Measurements from ENCODE around the gene AMH.
A peak's percentile ranks its signal among the peaks of the same experiment; 100 is the strongest.

The AMH gene

DNA sequence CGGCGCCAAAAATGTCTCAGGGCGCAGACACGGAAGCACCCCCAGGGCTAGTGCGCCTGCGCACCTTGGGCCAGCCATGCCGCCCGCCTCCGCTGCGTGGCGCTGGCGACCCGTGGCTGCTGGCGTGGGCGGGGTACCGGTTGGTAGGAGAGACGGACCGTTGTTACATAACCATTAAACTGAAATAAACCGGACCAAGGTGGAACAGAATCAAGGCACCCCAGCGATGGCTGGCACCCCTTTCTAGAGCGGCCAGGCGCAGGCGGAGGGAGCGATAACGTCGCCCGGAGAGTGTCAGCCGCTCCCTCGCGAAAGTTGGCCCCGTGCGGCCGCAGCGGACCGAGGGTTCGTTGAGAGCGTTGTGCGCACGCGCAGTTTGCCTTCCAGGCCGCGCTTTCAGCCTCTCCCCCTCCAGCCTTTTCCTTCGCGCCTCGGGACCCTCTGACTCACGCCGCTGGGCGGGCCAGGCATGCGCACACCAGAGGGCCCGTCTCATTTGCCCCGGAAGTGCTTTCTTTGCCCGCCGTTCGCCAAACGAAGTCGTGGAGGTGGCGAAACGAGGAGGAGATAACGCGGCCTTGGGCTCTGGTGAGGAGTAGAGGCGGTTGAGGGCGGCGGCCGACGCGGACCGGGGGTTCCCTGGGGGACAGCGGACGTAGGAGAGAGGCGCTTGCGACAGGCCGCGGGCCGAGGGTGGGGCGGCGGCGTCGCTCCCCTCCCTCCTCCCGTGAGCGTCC, 12.6 kb upstream of the AMH start, which contains the start of the genes PLEKHJ1 and SF3A2:
PLEKHJ1 (minus strand) TSS at position 16 of the 737 bp plus-strand sequence. CDS start 81 bp downstream, outside the sequence.
SF3A2 (plus strand) TSS at position 511 of the 737 bp plus-strand sequence. CDS start 6,595 bp downstream, outside the sequence.
- DNase-seq: peak; percentile 99

DNA sequence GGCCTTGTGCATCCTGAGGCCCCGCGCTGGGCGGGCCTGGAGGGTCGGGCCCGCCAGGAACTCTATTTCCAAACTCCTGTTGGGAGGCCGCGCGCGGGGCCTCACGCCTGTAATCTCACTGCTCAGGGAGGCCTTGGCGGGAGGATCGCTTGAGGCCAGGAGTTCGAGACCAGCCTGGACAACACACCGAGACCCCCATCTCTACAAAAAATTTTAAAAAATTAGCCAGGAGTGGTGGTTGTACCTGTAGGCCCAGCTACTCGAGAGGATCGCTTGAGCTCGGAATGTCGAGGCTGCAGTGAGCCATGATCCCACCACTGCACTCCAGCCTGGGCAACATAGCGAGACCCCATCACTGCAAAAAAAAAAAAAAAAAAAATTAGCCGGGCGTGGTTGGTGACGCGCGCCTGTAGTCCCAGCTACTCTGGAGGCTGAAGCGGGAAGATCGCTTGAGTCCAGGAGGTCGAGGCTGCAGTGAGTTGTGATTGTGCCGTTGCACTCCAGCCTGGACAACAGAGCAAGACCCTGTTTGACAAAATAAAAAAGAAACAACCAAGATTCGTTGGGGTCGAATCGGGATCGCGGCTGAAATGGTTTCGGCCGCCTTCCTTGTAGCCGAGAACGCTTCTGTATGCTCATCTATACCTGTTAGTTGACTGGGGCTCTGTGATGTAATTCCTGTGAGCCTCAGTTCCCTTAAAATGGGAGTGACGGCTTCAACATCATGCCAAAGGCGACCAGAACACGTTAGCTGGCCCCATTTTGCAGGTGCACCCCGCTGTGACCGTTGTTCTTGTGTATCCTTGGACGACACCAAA, 11.9 kb upstream of the AMH start:
- DNase-seq: no peak

DNA sequence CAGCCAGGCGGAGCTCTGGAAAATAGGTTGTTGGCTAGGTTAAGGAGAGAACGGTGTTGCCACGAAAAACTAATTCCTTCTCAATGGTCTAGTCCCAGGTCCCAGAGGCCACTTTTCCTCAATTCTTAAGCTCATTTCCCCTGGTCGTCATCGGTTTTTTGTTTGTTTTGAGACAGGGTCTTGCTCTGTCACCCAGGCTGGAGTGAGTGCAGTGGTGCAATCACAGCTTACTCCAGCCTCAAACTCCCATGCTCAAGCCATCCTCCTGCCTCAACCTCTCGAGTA, 11.3 kb upstream of the AMH start:
- no peak for DNase-seq

DNA sequence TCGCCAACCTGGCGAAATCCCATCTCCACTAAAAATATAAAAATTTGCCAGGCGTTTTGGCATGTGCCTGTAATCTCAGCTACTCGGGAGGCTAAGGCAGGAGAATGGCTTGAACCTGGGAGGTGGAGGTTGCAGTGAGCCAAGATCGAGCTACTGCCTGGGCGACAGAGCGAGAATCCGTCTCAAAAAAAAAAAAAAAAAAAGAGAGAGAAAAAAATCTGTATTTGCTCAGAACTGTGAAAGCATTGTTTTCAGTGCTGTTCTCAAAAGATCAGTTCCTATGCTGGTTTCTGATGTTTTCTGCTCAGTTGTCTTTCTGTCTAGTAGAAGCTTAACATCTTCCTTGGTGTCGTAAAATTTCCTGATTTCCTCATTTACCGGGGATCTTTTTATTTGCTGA, 9.9 kb upstream of the AMH start:
- no peak for DNase-seq

DNA sequence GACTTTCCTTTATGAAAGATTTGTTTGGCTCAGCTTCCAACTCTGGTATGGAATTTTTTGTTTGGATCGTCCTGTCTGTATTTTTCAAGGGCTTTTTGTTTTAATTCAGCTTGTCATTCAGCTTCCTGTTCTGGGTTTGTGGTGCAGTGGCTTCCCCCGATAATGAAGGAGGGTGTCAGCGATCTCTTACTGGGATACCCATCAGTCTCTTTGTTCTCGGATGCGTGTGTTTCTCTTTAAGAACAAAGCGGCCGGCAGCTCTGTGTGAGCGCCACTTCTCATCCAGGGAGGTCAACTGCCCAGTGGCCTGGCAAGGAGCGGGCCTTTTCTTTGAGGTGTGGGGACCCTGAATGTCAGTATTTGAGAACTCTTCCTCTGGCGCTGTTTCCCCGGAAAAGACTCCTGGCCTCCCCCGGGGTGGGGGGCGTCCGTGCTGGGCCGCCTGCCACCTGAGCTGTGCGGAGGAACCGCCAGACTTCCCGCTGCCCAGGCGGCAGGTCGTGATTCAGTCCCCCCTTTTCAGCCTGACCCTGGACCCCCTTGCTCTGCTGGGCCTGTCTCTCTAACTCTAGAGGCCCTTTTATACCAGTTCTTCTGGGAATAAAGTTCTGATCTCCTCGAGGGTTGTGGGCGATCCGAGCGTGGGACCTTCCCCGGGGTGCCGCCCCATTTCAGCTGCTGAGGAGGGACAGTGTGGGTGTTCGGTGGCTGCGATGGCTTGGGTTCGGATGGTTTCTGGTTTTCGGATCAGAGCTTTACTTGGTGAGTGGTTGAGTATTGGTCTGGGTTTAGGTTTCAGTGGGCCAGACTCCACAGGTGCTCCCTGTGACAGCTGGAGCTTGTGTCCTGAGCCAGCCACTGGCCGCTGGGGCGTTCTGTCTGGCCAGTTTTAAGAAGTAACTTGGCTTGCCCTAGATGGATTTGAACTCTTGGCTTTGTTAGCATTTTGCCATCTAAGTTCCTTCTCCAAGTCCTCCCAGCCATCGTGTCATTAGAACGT, 9.1 kb upstream of the AMH start:
- no peak for DNase-seq

DNA sequence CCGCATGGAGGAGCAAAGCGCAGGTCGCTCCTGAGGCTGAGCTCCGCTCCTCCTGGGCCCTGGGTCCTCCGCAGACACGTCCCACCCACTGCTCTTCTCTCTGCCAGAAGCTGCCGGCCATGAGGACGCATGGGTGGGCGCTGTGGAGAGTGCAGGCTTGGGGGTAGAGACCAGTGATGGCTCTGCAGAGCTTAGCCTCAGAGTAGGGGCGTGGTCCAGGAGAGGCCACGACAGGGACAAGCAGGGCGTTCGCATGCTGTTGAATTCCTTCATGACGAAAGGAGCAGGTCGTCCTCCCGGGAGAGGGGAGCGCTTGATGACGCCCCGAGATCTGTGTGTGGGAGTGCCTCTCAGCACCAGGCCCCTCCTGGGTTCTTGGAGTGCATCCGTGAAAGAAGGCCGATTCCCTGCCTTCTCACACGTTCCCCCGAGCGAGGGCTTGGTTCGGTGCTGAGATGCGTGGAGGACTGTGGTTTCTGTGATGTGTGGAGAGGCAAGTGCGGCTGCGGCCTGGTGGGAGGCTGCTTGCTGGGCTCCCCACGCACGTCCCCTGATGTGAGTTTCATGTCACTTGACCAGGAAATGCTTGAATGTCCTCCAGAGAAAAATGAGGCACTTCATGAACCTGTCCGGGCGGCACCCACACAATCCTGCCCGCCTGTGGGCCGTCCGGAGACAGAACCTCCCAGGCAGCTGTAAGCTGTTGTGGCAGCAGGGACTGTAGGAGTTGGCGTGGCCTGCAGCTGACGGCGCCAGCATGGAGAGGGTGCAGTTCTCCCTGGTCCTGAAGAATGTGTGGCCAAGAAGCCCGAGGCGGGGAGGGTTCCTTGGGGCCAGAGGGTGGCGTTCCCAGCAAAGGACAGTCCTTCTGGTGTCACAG, 8.0 kb upstream of the AMH start:
- DNase-seq: no peak

DNA sequence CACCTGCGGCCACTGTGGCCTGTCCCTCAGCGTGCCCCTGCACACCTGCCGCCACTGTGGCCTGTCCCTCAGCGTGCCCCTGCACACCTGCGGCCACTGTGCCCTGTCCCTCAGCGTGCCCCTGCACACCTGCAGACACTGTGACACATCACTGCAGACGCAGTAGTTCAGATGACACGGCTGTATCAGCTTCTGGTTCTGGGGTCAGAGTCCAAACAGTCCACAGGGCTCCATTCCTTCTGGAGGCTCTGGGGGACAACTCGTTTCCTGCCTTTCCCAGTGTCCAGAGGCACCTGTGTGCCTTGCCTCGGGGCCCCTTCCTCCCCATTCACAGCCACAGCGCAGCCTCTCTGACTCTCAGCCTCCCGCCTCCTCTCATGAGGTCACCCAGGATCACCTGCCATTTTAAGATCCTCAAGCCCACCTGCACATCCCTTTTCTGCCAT, 7.0 kb upstream of the AMH start:
- no peak for DNase-seq

DNA sequence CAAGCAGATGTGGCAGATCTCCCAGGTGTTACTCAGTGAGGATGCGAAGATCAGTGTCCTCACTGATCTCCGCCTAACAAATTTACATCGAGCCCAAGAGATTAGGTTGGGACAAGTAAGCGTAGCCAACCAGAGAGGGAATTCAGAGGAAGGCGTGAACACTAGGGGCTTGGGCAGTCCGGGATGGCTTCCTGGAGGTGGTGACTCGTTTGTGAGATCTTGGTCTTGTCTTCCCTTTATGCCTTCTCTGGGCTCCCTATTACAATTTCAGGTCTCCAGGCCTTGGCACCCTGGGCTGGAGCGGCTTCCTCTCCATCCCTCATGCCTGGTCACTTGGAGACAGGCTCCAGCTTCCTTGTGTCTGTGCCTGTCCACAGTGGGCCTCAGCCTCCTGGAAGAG, 6.3 kb upstream of the AMH start:
- DNase-seq: no peak

DNA sequence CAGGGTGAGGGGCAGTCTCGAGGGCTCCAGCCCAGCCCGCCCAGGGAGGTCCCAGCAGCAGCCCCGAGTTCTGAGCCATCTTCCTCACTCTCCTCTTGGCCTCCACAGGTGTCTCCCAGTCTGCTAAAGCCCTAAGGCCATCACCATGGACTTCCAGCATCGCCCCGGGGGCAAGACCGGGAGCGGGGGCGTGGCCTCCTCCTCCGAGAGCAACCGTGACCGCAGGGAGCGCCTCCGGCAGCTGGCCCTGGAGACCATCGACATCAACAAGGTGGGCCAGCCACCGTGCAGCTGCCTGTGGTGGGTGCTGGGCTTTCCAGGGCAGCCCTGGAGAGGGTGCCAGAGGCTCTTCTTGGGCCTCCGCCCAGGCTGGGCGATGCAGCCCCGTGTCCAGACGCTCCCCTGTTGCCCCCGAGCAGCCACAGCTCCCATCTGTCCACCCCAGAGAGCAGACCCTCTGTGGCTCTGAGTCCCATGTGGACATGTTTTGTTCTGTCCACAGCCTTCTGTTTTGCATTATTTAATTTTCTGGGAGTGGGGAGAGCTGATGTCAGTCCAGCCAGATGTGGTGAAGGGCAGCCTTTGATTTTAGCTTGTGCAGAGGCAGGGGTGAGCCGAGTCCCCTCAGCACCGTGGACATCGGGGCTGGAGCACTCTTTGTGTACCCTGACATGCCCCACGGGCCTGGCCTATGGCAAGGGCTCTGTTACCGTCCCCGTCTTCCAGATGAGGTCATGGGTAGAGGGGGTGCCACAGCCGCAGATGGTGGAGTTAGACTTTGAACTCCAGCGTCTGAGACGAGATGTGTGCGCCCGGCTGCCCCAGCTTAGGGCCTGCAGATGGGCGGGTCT, 5.6 kb upstream of the AMH start:
- no peak for DNase-seq

DNA sequence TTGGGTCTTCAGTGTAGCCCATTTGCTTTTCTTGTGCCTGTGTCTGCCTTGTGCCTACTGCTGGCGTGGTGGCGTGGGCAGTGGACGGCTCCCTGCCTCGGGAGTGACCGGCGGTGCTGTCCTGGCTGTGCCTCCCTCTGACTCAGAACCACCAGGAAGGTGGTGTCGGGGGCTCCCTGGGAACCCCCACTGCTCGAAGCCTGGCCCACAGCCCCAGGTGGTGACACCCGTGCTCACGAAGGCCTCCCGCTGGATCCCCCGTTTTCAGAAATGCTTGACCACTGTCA, 5.1 kb upstream of the AMH start:
- no peak for DNase-seq

DNA sequence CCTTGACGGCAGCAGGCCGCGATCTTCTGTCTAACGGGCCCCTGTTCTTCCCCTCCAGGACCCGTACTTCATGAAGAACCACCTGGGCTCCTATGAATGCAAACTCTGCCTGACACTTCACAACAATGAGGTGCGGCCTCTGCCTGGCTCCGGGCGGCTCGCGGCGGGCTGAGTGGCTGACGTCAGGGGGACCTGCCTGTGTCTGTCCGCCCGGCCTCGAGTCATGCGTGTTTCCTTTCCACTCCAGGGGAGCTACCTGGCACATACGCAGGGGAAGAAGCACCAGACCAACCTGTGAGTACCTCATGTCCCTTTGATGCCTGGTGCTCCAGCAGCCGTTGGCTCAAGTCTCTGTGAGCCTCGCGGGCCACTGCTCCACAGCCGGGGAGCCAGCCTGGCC, 4.6 kb upstream of the AMH start:
- no peak for DNase-seq

DNA sequence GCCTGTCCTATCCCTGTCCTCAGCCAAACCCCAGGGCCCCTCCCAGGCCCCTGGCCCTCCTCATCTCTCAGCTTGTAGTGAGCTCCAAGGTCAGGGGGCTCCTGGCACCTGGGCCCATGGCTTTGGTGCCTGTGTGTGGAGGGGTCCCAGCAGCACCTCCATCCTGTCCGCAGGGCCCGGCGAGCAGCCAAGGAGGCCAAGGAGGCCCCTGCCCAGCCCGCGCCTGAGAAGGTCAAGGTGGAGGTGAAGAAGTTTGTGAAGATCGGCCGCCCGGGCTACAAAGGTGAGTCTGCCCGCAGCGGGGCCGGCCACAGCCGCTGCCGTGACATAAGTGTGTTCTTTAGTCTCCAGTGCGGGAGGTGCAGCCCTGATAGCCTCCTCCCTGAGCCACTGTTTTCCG, 3.9 kb upstream of the AMH start:
- DNase-seq: no peak

DNA sequence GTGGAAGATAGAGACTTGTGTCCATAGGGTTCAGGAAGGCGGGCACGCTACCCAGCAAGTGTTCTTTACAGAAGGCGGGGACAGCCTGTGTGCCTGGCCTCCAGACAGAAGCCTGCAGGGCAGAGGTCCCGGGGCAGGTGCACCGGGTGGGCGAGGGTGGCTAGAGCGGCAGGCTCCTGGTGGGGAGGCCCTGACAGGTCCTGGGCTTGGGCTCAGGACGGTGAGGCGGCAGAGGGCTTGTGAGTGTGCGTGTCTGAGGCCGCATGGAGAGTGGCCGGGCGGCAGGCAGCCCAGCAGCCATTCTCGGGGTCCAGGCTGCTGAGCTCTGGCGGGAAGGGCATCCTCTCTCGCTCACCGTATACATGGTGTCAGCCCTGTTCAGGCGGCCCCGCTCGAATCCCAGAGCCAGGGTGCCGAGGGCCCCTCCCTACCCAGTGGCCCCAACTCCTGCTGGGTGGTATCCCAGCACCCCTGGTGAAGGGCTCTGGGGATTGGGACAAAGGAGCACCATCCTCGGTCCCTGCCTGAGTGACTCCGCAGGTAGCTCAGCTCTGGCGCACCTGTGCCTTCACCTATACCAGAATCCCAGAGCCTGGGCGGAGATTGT, 3.0 kb upstream of the AMH start:
- no peak for DNase-seq

DNA sequence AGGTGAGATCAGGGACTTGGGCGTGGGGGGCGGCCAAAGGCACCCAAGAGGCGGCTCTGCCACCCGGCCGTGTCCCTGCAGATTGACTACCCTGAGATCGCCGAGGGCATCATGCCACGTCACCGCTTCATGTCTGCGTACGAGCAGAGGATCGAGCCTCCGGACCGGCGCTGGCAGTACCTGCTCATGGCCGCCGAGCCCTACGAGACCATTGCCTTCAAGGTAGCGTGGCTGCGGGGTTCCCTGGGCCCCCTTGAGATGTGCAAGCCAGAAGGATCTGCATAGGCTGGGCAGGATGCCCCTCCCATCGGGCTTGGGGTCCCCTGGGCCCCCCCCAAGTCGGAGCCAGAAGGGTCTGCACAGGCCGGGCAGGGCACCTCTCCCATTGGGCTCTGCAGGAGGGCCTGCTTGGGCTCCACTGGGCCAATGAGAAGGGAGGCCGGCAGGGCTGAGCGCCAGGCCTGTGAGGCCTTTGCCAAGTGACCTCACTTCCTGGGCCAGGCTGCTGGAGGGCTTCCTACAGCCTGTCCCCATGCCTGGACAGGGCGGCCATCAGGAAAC, 2.2 kb upstream of the AMH start:
- no peak for DNase-seq

DNA sequence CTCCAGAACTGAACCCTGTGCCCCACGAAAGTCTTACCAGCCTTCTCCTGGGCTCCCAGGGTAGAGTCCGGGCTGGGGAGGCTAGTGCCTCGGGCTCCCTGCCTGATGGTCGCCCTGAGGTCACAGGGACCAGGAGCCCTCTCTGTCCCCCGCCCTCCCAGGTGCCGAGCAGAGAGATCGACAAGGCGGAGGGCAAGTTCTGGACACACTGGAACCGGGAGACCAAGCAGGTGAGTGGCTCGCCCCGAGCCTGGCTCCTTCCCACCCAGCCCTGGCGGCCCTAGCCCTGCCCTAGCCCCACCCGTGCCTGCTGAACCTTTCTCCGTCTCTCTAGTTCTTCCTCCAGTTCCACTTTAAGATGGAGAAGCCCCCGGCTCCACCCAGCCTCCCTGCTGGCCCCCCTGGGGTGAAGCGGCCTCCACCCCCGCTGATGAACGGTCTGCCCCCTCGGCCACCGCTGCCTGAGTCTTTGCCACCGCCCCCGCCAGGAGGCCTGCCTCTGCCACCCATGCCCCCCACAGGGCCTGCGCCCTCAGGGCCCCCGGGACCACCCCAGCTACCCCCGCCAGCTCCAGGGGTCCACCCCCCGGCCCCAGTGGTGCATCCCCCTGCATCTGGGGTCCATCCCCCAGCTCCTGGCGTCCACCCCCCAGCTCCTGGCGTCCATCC, 1.6 kb upstream of the AMH start:
- DNase-seq: no peak

DNA sequence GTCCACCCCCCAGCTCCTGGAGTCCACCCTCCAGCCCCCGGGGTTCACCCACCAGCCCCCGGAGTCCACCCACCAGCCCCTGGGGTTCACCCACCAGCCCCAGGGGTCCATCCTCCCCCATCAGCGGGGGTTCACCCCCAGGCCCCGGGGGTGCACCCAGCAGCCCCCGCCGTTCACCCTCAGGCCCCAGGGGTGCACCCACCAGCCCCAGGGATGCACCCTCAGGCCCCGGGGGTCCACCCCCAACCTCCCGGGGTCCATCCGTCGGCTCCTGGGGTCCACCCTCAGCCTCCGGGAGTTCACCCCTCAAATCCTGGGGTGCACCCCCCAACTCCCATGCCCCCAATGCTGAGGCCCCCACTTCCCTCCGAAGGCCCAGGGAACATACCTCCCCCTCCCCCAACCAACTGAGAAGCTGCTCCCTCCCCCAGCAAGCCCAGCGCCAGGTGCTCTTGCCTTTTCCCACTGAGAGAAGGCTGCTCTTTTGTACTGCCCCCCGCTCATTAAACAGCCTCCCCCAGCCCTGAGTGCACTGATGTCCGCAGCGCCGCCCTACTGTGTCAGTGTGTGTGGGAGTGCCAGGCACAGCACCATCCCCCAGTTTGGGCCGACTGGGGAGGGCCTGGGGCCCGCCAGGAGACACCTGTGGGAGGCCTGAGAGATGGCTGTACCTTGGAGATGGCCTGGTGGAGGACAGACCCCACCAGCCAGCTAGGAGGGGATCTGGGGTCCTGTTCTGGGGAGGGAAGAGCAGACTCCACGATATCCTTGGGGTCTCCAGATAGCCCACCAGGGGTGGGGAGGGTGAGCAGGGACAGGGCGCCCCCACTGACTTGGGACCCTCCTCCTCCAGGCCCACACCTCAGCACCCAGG, 750 bp upstream of the AMH start:
- no peak for DNase-seq

DNA sequence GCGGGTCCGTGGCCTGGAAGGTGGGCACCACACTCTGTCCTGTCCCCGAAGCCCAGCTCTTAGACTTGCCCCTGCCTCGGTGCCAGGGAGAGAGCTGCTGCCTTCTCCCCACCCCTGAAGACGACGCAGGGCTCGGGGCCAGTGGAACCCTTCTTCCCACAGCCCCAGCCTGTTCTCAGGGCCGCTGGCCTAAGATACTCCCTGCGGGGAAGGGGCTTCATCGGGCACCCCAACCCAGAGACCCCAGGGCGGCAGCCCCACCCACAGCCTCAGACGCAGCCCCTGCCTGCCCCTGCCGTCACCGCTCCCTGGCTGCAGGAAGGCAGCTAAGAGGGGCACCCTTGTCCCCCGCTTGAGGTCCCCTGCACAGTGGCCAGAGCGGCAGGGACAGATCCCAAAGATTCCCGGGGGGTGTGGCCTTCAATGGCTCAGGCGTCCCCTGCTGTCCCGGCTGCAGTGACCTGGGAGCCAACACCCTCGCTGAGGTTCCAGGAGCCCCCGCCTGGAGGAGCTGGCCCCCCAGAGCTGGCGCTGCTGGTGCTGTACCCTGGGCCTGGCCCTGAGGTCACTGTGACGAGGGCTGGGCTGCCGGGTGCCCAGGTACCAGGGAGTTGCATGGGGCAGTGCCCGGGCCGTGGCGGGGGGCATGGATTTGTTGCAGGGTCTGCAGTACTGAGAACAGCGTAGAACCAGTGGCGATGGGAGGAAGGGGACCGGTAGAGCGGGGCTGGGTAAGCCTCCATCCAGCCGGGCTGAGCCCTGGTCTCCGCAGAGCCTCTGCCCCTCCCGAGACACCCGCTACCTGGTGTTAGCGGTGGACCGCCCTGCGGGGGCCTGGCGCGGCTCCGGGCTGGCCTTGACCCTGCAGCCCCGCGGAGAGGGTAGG, 1.0 kb downstream of the AMH start:
- DNase-seq: no peak

DNA sequence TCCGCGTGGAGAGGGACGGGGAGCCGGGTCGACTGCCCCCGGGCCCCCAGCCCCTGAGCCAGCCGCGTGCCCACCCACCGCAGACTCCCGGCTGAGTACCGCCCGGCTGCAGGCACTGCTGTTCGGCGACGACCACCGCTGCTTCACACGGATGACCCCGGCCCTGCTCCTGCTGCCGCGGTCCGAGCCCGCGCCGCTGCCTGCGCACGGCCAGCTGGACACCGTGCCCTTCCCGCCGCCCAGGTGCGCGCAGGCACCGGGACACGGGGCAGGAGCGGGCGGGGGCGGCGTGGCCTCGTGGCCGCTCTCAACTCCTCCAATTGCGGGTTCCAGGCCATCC, 1.6 kb downstream of the AMH start:
- no peak for DNase-seq
